A673 (cell line): ENCODE measurements around the gene UTP15. TPM values are rescaled to one million over a fixed set of nuclear protein-coding genes. Genes with fewer than 3 reads are reported as not detected.

Experiments used
- BruUV-seq: library from RNA; stranded (reverse); fragments of 400-500 nt; replicated peaks from 2 replicates; lab custom pipeline; 2021; lab: Mats Ljungman, UMichigan
- CTCF ChIA-PET: fragments of 300-600 bp; sonication (Branson Sonifier 250); formaldehyde crosslinking; loops from one replicate; lab custom pipeline; 2022; ENCODE audit warnings: antibody characterized with exemption; lab: Charles Lee
- POLR2A ChIA-PET: fragments of 300-600 bp; sonication (Branson Sonifier 250); formaldehyde crosslinking; loops from one replicate; lab custom pipeline; 2022; ENCODE audit warnings: antibody characterized with exemption; ENCODE audit not compliant: low non-redundant PET; lab: Charles Lee
- DNase-seq: peaks from one replicate; pipeline ENCODE4 v3.0.0-alpha.2; 2015; ENCODE audit warnings: low spot score
- H3K27ac ChIP-seq: fragments of 200-600 bp; sonication (generic); 2 replicates; pipeline ENCODE4 v1.5.1; 2016; ENCODE audit warnings: mixed run types, low read depth, mild to moderate bottlenecking, mixed read lengths, antibody characterized with exemption, low read length; ENCODE audit not compliant: poor library complexity, severe bottlenecking
- H3K27me3 ChIP-seq: fragments of 200-600 bp; sonication (generic); replicated peaks from 2 replicates; pipeline ENCODE4 v1.6.1; 2017; ENCODE audit warnings: mixed run types, low read depth, mild to moderate bottlenecking, mixed read lengths, antibody characterized with exemption, low read length; ENCODE audit not compliant: insufficient read depth, poor library complexity
- H3K36me3 ChIP-seq: fragments of 200-600 bp; sonication (generic); 2 replicates; pipeline ENCODE4 v1.6.1; 2016; ENCODE audit warnings: mixed run types, mild to moderate bottlenecking, mixed read lengths, antibody characterized with exemption, low read length; ENCODE audit not compliant: insufficient read depth, poor library complexity, severe bottlenecking
- H3K4me1 ChIP-seq: fragments of 200-600 bp; sonication (generic); 2 replicates; pipeline ENCODE4 v1.6.1; 2017; ENCODE audit warnings: mixed run types, mild to moderate bottlenecking, mixed read lengths, antibody characterized with exemption, low read length; ENCODE audit not compliant: insufficient read depth, poor library complexity, severe bottlenecking
- H3K4me3 ChIP-seq: fragments of 200-600 bp; sonication (generic); 2 replicates; pipeline ENCODE4 v1.5.1; 2016; ENCODE audit warnings: low read depth, mixed run types, mild to moderate bottlenecking, mixed read lengths, low read length; ENCODE audit not compliant: poor library complexity, severe bottlenecking
- H3K9me3 ChIP-seq: fragments of 200-600 bp; sonication (generic); 2 replicates; pipeline ENCODE4 v1.6.1; 2016; ENCODE audit warnings: mixed run types, low read depth, mild to moderate bottlenecking, mixed read lengths, antibody characterized with exemption, low read length; ENCODE audit not compliant: poor library complexity, severe bottlenecking
- CTCF ChIP-seq: fragments of 300-800, 200-600 bp; sonication (generic); conservative IDR thresholded peaks from 2 replicates; pipeline ENCODE4 v1.5.1; 2017; ENCODE audit warnings: low read depth, mild to moderate bottlenecking, antibody characterized with exemption, low read length, moderate library complexity, mixed read lengths
- EZH2 ChIP-seq: fragments of 200-600 bp; sonication (generic); IDR thresholded peaks from 2 replicates; pipeline ENCODE4 v1.6.1; 2017; ENCODE audit warnings: borderline replicate concordance, low read depth, mild to moderate bottlenecking, mixed read lengths, antibody characterized with exemption, low read length; ENCODE audit not compliant: poor library complexity, severe bottlenecking
- intact Hi-C: fragments of 100-400 bp; cut with micrococcal nuclease; formaldehyde crosslinking; loops from one replicate; pipeline ENCODE4 v1.10.0; 2022; ENCODE audit not compliant: unreplicated experiment
- total RNA-seq: library from RNA; stranded (reverse); gene quantifications from 2 replicates; pipeline ENCODE4 v1.2.3, GENCODE V29; 2021

The UTP15 gene
- total RNA-seq, 1 experiment from 2014 or later = 35.4 TPM

GRCh38 chr5:73529081-73529480 is 36.5 kb upstream of the UTP15 start:
- ChIA-PET POLR2A (no interaction called here), CTCF (no interaction called here)
- TF ChIP-seq EZH2 (no peak), CTCF (no peak)
- intact Hi-C loops = no loop called here
- no peak overlapping the region for H3K27ac ChIP-seq
- no peak for DNase-seq
- no peaks in the 10 kb centered on the region for H3K4me1 ChIP-seq
- no peaks in the 10 kb centered on the region for H3K27me3 ChIP-seq
- H3K4me3 ChIP-seq = no peak overlapping the region
- no peaks in the 10 kb centered on the region for H3K36me3 ChIP-seq
- H3K9me3 ChIP-seq = no peaks in the 10 kb centered on the region
- no TSS peak for BruUV-seq

GRCh38 chr5:73531356-73531755 is 34.2 kb upstream of the UTP15 start:
- H3K36me3 ChIP-seq = no peaks in the 10 kb centered on the region
- H3K4me3 ChIP-seq = no peak overlapping the region
- no peak for DNase-seq
- TF ChIP-seq CTCF = no peak
- no peak for TF ChIP-seq EZH2
- H3K27ac ChIP-seq = no peak overlapping the region
- intact Hi-C loops = no loop called here
- CTCF ChIA-PET = no interaction called here
- peaks cover 4% of the 10 kb centered on the region for H3K9me3 ChIP-seq
- POLR2A ChIA-PET = no interaction called here
- no peaks in the 10 kb centered on the region for H3K27me3 ChIP-seq
- H3K4me1 ChIP-seq = no peaks in the 10 kb centered on the region
- no TSS peak for BruUV-seq

- no peaks in the 10 kb centered on the region for H3K36me3 ChIP-seq
- no peaks in the 10 kb centered on the region for H3K27me3 ChIP-seq
- no peak for DNase-seq
- TF ChIP-seq CTCF (no peak), EZH2 (no peak)
- intact Hi-C loops = no loop called here
- no peak overlapping the region for H3K4me3 ChIP-seq
- H3K27ac ChIP-seq = no peak overlapping the region
- no TSS peak for BruUV-seq
- ChIA-PET POLR2A (no interaction called here), CTCF (no interaction called here)
- H3K9me3 ChIP-seq = peaks cover 4% of the 10 kb centered on the region
- H3K4me1 ChIP-seq = no peaks in the 10 kb centered on the region
These were observed 33.3 kb upstream of the UTP15 start for GRCh38 chr5:73532195-73532594.
